Stomach (tissue), 9 donors: ENCODE measurements around the gene STXBP6. TPM values are rescaled to one million over a fixed set of nuclear protein-coding genes. Genes with fewer than 3 reads are reported as not detected.
A peak's percentile ranks its signal among the peaks of the same experiment; 100 is the strongest.
"Not testable (repeated sequence)": the region's sequence is repeated elsewhere in the genome, so short reads cannot be mapped to it uniquely, and the experiment has no call there.

ENCODE experiments used
- DNase-seq, 2 donors: peaks; one replicate each; pipeline versions ENCODE4 v3.0.0 to v3.0.0-alpha.2; 2013 to 2019
- H3K27ac ChIP-seq, 5 donors: fragments of 200-600 bp in 4 of 5; sonication (generic) in 4 of 5; one replicate each; pipeline ENCODE4 v1.5.1; 2013 to 2019; ENCODE audit warnings: mild to moderate bottlenecking in 1 of 5, moderate library complexity in 1 of 5
- H3K27me3 ChIP-seq, 3 donors: fragments of 200-600 bp; sonication (generic); one replicate each; pipeline ENCODE4 v1.5.1; 2017 to 2019; ENCODE audit warnings: mixed run types in 1 of 3
- H3K36me3 ChIP-seq, 4 donors: fragments of 200-600 bp; sonication (generic); 1 replicate in 3 of 4; 2 replicates in 1 of 4; pipeline ENCODE4 v1.5.1; 2016 to 2019
- H3K4me1 ChIP-seq, 4 donors: fragments of 200-600 bp; sonication (generic); one replicate each; pipeline ENCODE4 v1.5.1; 2016 to 2019
- H3K4me3 ChIP-seq, 4 donors: fragments of 200-600 bp; sonication (generic) in 3 of 4; one replicate each; pipeline ENCODE4 v1.5.1; 2016 to 2019; ENCODE audit warnings: mild to moderate bottlenecking in 1 of 4
- H3K9me3 ChIP-seq, 4 donors: fragments of 200-600 bp; sonication (generic); one replicate each; pipeline ENCODE4 v1.5.1; 2016 to 2019
- EP300 ChIP-seq: sonication (generic); formaldehyde crosslinking; IDR thresholded peaks from one replicate; pipeline ENCODE4 v1.6.1; 2017; ENCODE audit warnings: antibody characterized with exemption
- POLR2A ChIP-seq, 4 donors: fragments of 450-650 bp; IDR thresholded peaks; one replicate each; pipeline ENCODE4 v1.6.1; 2016; ENCODE audit warnings: antibody characterized with exemption in 4 of 4, control low read depth in 2 of 4, mild to moderate bottlenecking in 1 of 4, moderate library complexity in 1 of 4
- POLR2AphosphoS5 ChIP-seq, 3 donors: sonication (generic); formaldehyde crosslinking; IDR thresholded peaks; one replicate each; pipeline ENCODE4 v1.6.1; 2016; ENCODE audit warnings: antibody characterized with exemption in 3 of 3
- WGBS, 5 donors: extraction: QIAGEN DNeasy Blood & Tissue Kit in 3 of 5; methylation state at CpG; one replicate each; pipeline versions ENCODE4 v1.1.5 to v1.1.7; 2013 to 2018; 5-methylcytosine and 5-hydroxymethylcytosine counted together
- intact Hi-C: fragments of 100-400 bp; cut with DNase I; formaldehyde crosslinking; loops from one replicate; pipeline ENCODE4 v1.15.1; 2023; ENCODE audit warnings: low total_unique reads
- polyA plus RNA-seq, 3 donors: library from polyadenylated mRNA; stranded (reverse); fragments of 200-250 nt; gene quantifications; one replicate each; pipeline ENCODE4 v1.2.3, GENCODE V29; 2013
- total RNA-seq, 5 donors: library from RNA; depleted of rRNA; stranded (reverse); fragments of >200 nt; gene quantifications; one replicate each; pipeline versions ENCODE4 v1.1.0 to v1.2.3, GENCODE V29; 2014 to 2016
- TF ChIP-seq, protein P1 (sequence below), 7 experiments: fragments of 450-650 bp in 4 of 7; fragments of 200-600 bp in 3 of 7; sonication (generic) in 3 of 7; IDR thresholded peaks; one replicate each; pipeline ENCODE4 v1.5.1; 2016 to 2019; ENCODE audit warnings: antibody characterized with exemption in 7 of 7, control low read depth in 2 of 7, mild to moderate bottlenecking in 1 of 7
- donor health status: healthy with polysubstance abuse.
- donor health status: Bipolar disorder and iron deficiency.
- donor health status: healthy.

The STXBP6 gene
- total and polyA plus RNA-seq, 8 donors: 7.4 to 37.1 (median 15.2) TPM

DNA sequence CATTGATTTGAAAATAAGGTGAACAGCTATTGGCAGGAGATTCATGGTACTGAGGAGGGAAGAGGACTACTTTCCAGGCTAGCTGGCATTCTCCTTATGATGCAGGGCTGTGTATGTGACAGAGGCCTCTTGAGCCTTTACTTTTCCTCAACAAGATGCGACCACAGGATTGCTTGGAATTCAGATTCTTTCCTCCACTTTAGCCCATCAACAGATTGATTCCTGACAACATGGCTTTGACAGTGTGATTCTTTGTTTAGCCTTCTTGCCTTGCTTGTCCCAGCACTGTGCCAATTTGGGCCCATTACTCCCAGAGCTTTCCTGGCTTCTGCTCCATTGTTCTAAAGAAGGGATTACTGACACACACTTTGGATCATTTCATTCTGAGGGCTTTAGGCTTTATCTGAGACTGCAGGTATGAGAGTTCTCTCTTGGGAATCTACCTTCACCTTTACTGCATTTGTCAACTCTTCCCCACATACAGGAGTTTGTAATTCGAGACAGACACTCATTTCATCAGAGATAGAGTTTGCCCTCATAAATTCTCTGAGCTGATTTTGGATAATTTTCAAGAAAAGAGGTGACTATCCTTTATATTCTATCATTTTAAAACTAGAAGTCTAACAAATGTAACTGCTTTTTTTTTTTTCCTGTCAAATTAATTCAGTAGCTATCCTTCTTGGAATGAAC is 209.6 kb downstream of the STXBP6 start:
- 85 to 98% (median 88%) methylated on average over 2 of the region's 2 CpGs for WGBS, 5 donors
- Histone ChIP-seq H3K4me1 (peaks cover 4 to 20% (median 9%) of the 10 kb centered on the region in 4 donors), H3K4me3 (no peak overlapping the region), H3K36me3 (no peaks in the 10 kb centered on the region), H3K27ac (no peak overlapping the region), H3K27me3 (no peaks in the 10 kb centered on the region), H3K9me3 (no peaks in the 10 kb centered on the region)
- TF ChIP-seq, protein P1, sequence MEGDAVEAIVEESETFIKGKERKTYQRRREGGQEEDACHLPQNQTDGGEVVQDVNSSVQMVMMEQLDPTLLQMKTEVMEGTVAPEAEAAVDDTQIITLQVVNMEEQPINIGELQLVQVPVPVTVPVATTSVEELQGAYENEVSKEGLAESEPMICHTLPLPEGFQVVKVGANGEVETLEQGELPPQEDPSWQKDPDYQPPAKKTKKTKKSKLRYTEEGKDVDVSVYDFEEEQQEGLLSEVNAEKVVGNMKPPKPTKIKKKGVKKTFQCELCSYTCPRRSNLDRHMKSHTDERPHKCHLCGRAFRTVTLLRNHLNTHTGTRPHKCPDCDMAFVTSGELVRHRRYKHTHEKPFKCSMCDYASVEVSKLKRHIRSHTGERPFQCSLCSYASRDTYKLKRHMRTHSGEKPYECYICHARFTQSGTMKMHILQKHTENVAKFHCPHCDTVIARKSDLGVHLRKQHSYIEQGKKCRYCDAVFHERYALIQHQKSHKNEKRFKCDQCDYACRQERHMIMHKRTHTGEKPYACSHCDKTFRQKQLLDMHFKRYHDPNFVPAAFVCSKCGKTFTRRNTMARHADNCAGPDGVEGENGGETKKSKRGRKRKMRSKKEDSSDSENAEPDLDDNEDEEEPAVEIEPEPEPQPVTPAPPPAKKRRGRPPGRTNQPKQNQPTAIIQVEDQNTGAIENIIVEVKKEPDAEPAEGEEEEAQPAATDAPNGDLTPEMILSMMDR (IDR thresholded peaks at IDR 0.05): no peak
- TF ChIP-seq EP300: no peak
- no peak for TF ChIP-seq POLR2A (IDR thresholded peaks at IDR 0.05)
- TF ChIP-seq POLR2AphosphoS5 (IDR thresholded peaks at IDR 0.05): no peak
- DNase-seq: no peak
- intact Hi-C loops: no loop called here

- H3K4me1 ChIP-seq: peaks cover 4 to 20% (median 9%) of the 10 kb centered on the region in 4 donors
- intact Hi-C loops: no loop called here
- DNase-seq: peak in 1 of 2 donors; percentile 30
- H3K27me3 ChIP-seq: no peaks in the 10 kb centered on the region
- no peaks in the 10 kb centered on the region for H3K9me3 ChIP-seq
- WGBS, 5 donors: 31 to 59% (median 46%) methylated on average over 3 of the region's 3 CpGs
- no peak overlapping the region for H3K4me3 ChIP-seq
- TF ChIP-seq POLR2AphosphoS5 (IDR thresholded peaks at IDR 0.05) (no peak), EP300 (no peak), POLR2A (IDR thresholded peaks at IDR 0.05) (no peak)
- TF ChIP-seq, protein P1 (IDR thresholded peaks at IDR 0.05): no peak
- no peaks in the 10 kb centered on the region for H3K36me3 ChIP-seq
- H3K27ac ChIP-seq: no peak overlapping the region
Observed at GRCh38 chr14:24839617-24840203, 210.2 kb downstream of the STXBP6 start.

DNA sequence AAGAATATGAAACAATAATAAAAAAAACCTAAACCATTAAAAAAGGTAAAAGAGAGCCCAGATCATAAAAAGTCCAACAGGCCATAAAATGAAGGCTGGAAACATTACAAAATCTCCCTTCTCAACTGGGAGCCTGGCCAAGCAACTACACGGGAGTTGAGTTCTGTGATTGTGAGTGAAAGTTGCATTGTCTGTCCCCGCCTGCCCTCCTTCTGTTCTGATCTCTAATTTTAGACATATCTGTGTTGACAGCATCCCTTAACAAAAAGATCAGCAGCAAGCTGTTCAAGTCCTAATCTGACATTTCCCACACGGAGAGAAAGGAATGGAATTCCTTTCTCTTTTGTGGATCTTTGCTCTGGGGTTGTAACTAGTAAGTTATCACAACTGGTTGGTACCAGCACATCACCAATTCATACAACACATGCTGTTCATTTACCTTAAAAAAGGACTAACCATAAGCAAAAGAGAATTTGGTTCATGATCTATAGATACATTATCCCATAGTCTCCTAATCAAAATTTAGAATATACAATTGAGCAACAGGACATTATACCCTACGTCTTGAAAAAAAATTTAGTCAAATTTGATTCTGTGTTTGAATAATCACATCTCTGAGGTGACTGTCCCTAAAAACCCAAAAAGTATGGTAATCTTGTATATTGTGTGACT is 210.9 kb downstream of the STXBP6 start:
- Histone ChIP-seq H3K4me1 (peaks cover 4 to 20% (median 9%) of the 10 kb centered on the region in 4 donors), H3K9me3 (no peaks in the 10 kb centered on the region), H3K36me3 (no peaks in the 10 kb centered on the region), H3K27ac (no peak overlapping the region), H3K4me3 (no peak overlapping the region), H3K27me3 (no peaks in the 10 kb centered on the region)
- TF ChIP-seq EP300 (no peak), POLR2A (IDR thresholded peaks at IDR 0.05) (no peak), POLR2AphosphoS5 (IDR thresholded peaks at IDR 0.05) (no peak)
- TF ChIP-seq, protein P1 (IDR thresholded peaks at IDR 0.05): no peak
- no peak for DNase-seq
- 24 to 43% (median 37%) methylated on average over 4 of the region's 4 CpGs for WGBS, 5 donors
- intact Hi-C loops: no loop called here

- no peaks in the 10 kb centered on the region for H3K36me3 ChIP-seq
- H3K4me1 ChIP-seq: peaks cover 4 to 20% (median 9%) of the 10 kb centered on the region in 4 donors
- no peak overlapping the region for H3K27ac ChIP-seq
- DNase-seq: no peak
- no peaks in the 10 kb centered on the region for H3K9me3 ChIP-seq
- intact Hi-C loops: no loop called here
- H3K27me3 ChIP-seq: no peaks in the 10 kb centered on the region
- no peak overlapping the region for H3K4me3 ChIP-seq
- WGBS, 5 donors: 78 to 90% (median 88%) methylated on average over 3 of the region's 3 CpGs
- no peak for TF ChIP-seq POLR2A (IDR thresholded peaks at IDR 0.05)
- no peak for TF ChIP-seq EP300
- TF ChIP-seq, protein P1 (IDR thresholded peaks at IDR 0.05): no peak
- TF ChIP-seq POLR2AphosphoS5 (IDR thresholded peaks at IDR 0.05): no peak
Observed at GRCh38 chr14:24837280-24838046, 212.5 kb downstream of the STXBP6 start.

DNA sequence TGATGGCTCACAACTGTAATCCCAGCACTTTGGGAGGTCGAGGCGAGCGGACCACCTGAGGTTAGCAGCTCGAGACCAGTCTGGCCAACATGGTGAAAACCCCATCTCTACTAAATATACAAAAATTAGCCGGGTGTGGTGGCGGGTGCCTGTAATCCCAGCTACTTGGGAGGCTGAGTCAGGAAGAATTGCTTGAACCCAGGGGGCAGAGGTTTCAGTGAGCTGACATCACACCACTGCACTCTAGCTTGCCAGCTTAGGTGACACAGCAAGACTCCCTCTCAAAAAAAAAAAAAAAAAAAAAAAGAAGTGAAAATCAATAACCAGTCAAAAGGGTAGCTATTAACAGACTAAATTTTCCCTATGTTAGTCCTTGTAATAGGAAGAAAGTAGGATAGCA is 213.6 kb downstream of the STXBP6 start:
- H3K36me3 ChIP-seq, H3K4me3 ChIP-seq, intact Hi-C loops, H3K27me3 ChIP-seq, H3K9me3 ChIP-seq, DNase-seq, H3K27ac ChIP-seq: not testable (repeated sequence)
- H3K4me1 ChIP-seq: peaks cover 4 to 20% (median 9%) of the 10 kb centered on the region in 4 donors
- 80 to 97% (median 85%) methylated on average over 6 of the region's 6 CpGs for WGBS, 5 donors
